Adipose tissue (tissue), 3 donors: Measurements from ENCODE around the gene ATP6V0B. TPM values are rescaled to one million over a fixed set of nuclear protein-coding genes. Genes with fewer than 3 reads are reported as not detected.

ENCODE experiments used
- H3K27ac ChIP-seq: one replicate; pipeline ENCODE4 v1.5.1; 2013; ENCODE audit warnings: low read depth, low read length
- WGBS, 3 donors: extraction: QIAGEN DNeasy Blood & Tissue Kit; methylation state at CpG; one replicate each; pipeline ENCODE4 v1.1.7; 2013; 5-methylcytosine and 5-hydroxymethylcytosine counted together
- polyA plus RNA-seq, 3 donors: library from polyadenylated mRNA; stranded (reverse); fragments of 200-250 nt; gene quantifications; one replicate each; pipeline ENCODE4 v1.2.3, GENCODE V29; 2013
- donor health status: healthy with polysubstance abuse.
- donor health status: Bipolar disorder and iron deficiency.
- donor health status: healthy.

ATP6V0B gene
- polyA plus RNA-seq, 3 donors: 88.1 to 140 (median 123) TPM

- no peak overlapping the region for H3K27ac ChIP-seq
- 68 to 84% (median 84%) methylated on average over 8 of the region's 8 CpGs for WGBS, 3 donors
Observed at GRCh38 chr1:44014365-44015104, 39.8 kb downstream of the ATP6V0B start.

- WGBS, 3 donors: 51 to 76% (median 71%) methylated on average over 3 of the region's 3 CpGs
- no peak overlapping the region for H3K27ac ChIP-seq
Observed at GRCh38 chr1:44015206-44015605, 40.4 kb downstream of the ATP6V0B start.

GRCh38 chr1:44016041-44016889, 41.5 kb downstream of the ATP6V0B start:
- WGBS, 3 donors: 88 to 89% (median 88%) methylated on average over 20 of the region's 20 CpGs
- H3K27ac ChIP-seq: no peak overlapping the region

GRCh38 chr1:44016890-44017400, 42.2 kb downstream of the ATP6V0B start:
- 83 to 88% (median 84%) methylated on average over 20 of the region's 20 CpGs for WGBS, 3 donors
- no peak overlapping the region for H3K27ac ChIP-seq

- no peak overlapping the region for H3K27ac ChIP-seq
- WGBS, 3 donors: 87 to 92% (median 91%) methylated on average over 13 of the region's 13 CpGs
Observed at GRCh38 chr1:44019466-44019948, 44.7 kb downstream of the ATP6V0B start.

DNA sequence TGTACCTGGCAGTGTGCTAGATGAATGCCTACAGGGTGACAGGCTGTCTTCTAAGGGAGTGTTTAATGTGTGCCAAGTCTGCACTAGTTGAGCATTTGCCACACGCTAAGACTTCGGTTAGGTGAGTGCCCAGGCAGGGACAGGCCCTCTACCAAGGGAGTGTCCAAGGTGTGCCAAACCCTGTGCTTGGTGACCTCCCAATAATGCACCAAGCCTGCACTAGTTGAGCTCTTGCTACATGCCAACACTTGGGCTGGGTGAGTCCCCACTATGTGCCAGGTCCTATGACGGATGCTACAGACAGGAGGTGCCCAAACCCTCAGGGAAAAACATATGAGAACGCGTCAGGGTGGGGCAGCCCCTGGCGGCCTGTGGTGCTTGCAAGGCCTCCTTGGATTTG, 45.7 kb downstream of the ATP6V0B start:
- no peak overlapping the region for H3K27ac ChIP-seq
- 78 to 87% (median 80%) methylated on average over 6 of the region's 6 CpGs for WGBS, 3 donors

DNA sequence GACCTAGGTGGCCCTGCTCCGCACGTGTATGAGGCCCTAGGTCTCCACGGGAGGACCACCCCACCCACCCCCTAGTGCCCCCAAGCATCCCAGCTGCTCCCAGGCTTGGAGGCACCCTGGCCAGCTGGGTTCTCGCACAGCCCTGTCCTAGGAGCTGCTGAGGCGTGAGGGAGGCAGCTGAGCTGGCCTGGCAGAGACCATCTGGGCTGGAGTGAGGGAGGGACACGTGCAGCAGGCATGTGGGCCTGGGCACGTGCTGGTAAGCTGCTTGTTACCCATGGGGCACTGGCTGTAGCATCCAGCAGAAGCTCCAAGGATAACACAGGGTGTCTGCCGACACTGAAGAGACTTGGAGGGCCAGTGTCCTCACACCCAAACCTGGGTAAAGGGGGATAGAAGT, 46.4 kb downstream of the ATP6V0B start:
- no peak overlapping the region for H3K27ac ChIP-seq
- WGBS, 3 donors: 88 to 91% (median 90%) methylated on average over 8 of the region's 8 CpGs

GRCh38 chr1:44021581-44022321, 47.0 kb downstream of the ATP6V0B start:
- 84 to 92% (median 84%) methylated on average over 10 of the region's 10 CpGs for WGBS, 3 donors
- H3K27ac ChIP-seq: no peak overlapping the region

- no peak overlapping the region for H3K27ac ChIP-seq
- WGBS, 3 donors: 89 to 91% (median 90%) methylated on average over 14 of the region's 14 CpGs
Observed at GRCh38 chr1:44024031-44024902, 49.5 kb downstream of the ATP6V0B start.

DNA sequence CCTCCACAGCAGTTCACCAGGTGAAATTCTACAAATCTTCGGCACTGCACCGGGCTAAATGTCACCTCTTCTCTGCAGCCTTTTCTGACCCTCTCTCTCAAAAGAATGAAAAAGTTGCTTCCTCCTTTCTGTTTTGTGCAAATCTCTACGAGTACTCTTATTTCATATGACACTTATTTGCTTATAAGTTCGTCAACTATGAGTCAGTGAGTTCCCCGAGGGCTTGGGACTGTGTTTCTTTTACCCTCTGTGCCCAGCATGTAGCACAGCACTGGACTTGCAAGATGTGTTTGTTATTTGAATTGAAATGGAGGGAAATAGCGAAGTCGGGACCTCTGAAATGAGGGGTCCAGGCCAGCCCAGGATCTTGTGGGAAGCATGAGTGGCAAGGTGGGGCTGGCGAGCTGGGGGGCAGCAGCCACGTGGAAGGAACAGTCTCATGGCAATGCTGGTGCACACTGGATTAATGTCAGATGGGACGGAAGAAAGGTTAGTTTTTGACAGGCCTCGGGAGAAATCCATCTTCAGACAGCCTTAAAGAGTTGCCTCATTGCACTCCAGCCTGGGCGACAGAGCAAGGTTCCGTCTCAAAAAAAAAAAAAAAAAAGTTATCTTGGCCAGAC, 50.3 kb downstream of the ATP6V0B start:
- no peak overlapping the region for H3K27ac ChIP-seq
- 83 to 89% (median 85%) methylated on average over 12 to 13 of the region's 13 CpGs for WGBS, 3 donors

DNA sequence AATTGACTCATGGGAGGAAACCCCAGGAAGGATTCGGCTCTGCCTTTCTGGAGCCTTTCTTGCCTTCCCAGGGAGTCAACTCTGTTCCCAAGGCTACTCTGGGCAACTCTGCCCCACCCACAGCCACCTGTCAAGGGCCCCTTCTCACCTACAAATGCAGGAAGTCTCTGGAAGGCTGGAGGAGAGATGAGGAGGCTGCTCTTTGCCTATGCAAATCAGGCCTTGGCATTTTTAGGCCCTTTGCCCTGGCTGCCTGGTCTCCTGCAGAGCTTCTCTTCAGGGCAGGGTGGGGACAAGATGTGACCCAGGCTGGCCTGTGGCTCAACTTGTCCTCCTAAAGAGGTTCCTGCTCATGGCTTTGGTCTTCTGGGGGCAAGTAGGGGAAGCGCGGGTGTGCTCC, 51.1 kb downstream of the ATP6V0B start:
- WGBS, 3 donors: 70 to 92% (median 86%) methylated on average over 3 of the region's 3 CpGs
- H3K27ac ChIP-seq: no peak overlapping the region

DNA sequence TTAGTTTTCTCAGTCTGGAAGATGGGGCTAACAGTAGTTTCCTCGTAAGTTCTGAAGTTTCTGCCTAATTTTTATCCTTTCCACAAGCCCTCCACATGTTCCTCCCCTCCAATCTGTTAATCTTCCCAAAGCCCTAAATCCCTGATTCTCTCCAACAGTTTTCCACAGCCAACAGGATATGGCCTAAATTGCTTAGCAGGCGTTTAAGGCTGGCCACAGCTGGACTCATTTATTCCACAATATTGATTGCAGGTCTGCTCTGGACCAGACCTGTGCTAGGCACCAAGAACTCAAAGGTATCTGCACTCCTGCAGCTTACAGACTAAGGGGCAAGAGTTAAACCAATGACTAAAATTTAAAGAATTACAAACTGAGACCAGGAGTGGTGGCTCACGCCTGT, 52.6 kb downstream of the ATP6V0B start:
- WGBS, 3 donors: 88 to 97% (median 92%) methylated on average over 3 of the region's 3 CpGs

More for the DNA sequence above, 52.6 kb downstream of the ATP6V0B start:
- no peak overlapping the region for H3K27ac ChIP-seq

Other genes with a start within 250 kb of the ATP6V0B start
- gene ARTN, start 41.2 kb upstream of the ATP6V0B start, polyA plus RNA-seq: 1 to 10 TPM in 1 of 3 donors, under 1 TPM in 2; 0.74 to 1.3 (median 0.90) TPM
- 10 to 100 TPM in 2 of 3 donors, 1 to 10 TPM in 1; 7.1 to 12.1 (median 10.7) TPM for gene IPO13, start 28.0 kb upstream of the ATP6V0B start, polyA plus RNA-seq
- 10 to 100 TPM; 10.0 to 21.3 (median 14.6) TPM for gene DPH2, start 5.0 kb upstream of the ATP6V0B start, polyA plus RNA-seq
- 10 to 100 TPM; 20.7 to 43.7 (median 36.7) TPM for gene B4GALT2, start 4.2 kb downstream of the ATP6V0B start, polyA plus RNA-seq
- gene CCDC24, start 16.6 kb downstream of the ATP6V0B start, polyA plus RNA-seq: 1 to 10 TPM; 1.8 to 5.9 (median 3.7) TPM
- 1 to 10 TPM; 1.6 to 2.2 (median 2.1) TPM for gene SLC6A9, start 56.5 kb downstream of the ATP6V0B start, polyA plus RNA-seq
- gene KLF17, start 143.9 kb downstream of the ATP6V0B start, polyA plus RNA-seq: under 1 TPM in 1 of 3 donors, not detected in 2; 0.01 TPM
- not detected for gene KLF18, start 166.7 kb downstream of the ATP6V0B start, polyA plus RNA-seq
- 10 to 100 TPM; 24.5 to 31.0 (median 26.9) TPM for gene DMAP1, start 238.5 kb downstream of the ATP6V0B start, polyA plus RNA-seq